Central memory CD8-positive, alpha-beta T cell (primary cell): ENCODE data around the gene NUCB1.
A peak's percentile ranks its signal among the peaks of the same experiment; 100 is the strongest.

Source experiments
- ATAC-seq: fragments of 150-1000 bp; cut with Tn5 transposase; replicated peaks from 2 replicates; pipeline ENCODE4 v1.10.0; 2022; ENCODE audit warnings: mild to moderate bottlenecking, moderate FRiP score, moderate number of reproducible peaks; ENCODE audit not compliant: poor library complexity, severe bottlenecking; ENCODE audit errors: extremely low read depth
- DNase-seq, 2 donors: peaks; one replicate each; pipeline ENCODE4 v3.0.0; 2021; ENCODE audit warnings: low spot score in 2 of 2
- H3K27ac Mint-ChIP-seq: one replicate; pipeline ENCODE4 v1.8.0; 2022; ENCODE audit warnings: low read depth, mild to moderate bottlenecking, moderate library complexity, mixed read lengths
- H3K27me3 Mint-ChIP-seq: one replicate; pipeline ENCODE4 v1.8.0; 2022; ENCODE audit warnings: mixed read lengths
- H3K36me3 Mint-ChIP-seq: one replicate; pipeline ENCODE4 v1.8.0; 2022; ENCODE audit warnings: mild to moderate bottlenecking, moderate library complexity, mixed read lengths; ENCODE audit not compliant: insufficient read depth
- H3K4me1 Mint-ChIP-seq: one replicate; pipeline ENCODE4 v1.8.0; 2022; ENCODE audit warnings: mixed read lengths
- H3K4me3 Mint-ChIP-seq: one replicate; pipeline ENCODE4 v1.8.0; 2022; ENCODE audit warnings: mild to moderate bottlenecking, moderate library complexity, mixed read lengths
- H3K9me3 Mint-ChIP-seq: one replicate; pipeline ENCODE4 v1.8.0; 2022; ENCODE audit warnings: mixed read lengths

The NUCB1 gene

GRCh38 chr19:48954595-48955307 is 54.6 kb downstream of the NUCB1 start, which contains the start of gene BAX:
Gene BAX (plus strand): TSS chr19:48954875. CDS start chr19:48954929, 54 bp downstream.
- no peaks in the 10 kb centered on the region for H3K9me3 Mint-ChIP-seq
- DNase-seq (peak; percentile 55 to 67), ATAC-seq (peak; percentile 85)
- peak within 1 kb of the TSS; percentile 86 for H3K4me3 Mint-ChIP-seq
- peak within 1 kb of the TSS; percentile 86 for H3K27ac Mint-ChIP-seq
- H3K4me1 Mint-ChIP-seq, result peaks cover 18% of the 10 kb centered on the region
- no peaks in the 10 kb centered on the region for H3K27me3 Mint-ChIP-seq
- peaks cover 21% of the 10 kb centered on the region for H3K36me3 Mint-ChIP-seq

DNA sequence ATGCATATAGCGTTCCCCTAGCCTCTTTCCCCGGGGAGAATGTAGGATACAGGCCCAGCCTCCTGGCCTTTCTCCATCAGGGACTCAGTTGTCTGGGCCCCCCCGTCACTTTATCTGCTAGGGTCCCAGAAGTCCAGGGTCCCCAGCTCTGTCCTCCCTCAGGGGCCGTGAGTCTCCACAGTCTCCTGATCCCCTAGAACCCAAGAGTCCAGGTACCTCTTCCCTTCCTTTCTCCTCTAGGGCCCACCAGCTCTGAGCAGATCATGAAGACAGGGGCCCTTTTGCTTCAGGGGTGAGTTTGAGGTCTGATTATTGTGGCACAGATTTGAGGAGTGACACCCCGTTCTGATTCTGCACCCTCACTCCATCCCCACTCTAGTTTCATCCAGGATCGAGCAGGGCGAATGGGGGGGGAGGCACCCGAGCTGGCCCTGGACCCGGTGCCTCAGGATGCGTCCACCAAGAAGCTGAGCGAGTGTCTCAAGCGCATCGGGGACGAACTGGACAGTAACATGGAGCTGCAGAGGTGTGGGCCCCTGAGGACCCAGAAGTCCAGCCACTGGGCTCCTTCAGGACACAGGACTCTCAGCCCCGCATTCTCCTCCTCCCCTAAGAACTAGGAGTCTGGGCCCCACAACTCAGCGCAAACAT is 55.3 kb downstream of the NUCB1 start:
- Mint-ChIP-seq H3K27me3 (no peaks in the 10 kb centered on the region), H3K36me3 (peaks cover 21% of the 10 kb centered on the region), H3K4me1 (peaks cover 18% of the 10 kb centered on the region), H3K9me3 (no peaks in the 10 kb centered on the region), H3K4me3 (peak overlapping the region; percentile 86), H3K27ac (peak overlapping the region; percentile 82)
- ATAC-seq, result no peak
- no peak for DNase-seq

- DNase-seq, result no peak
- Mint-ChIP-seq H3K27me3 (no peaks in the 10 kb centered on the region), H3K4me3 (no peak overlapping the region), H3K36me3 (peaks cover 26% of the 10 kb centered on the region), H3K4me1 (peaks cover 33% of the 10 kb centered on the region), H3K9me3 (no peaks in the 10 kb centered on the region), H3K27ac (no peak overlapping the region)
- ATAC-seq, result no peak
Observed at GRCh38 chr19:48958006-48958405, 57.9 kb downstream of the NUCB1 start.

DNA sequence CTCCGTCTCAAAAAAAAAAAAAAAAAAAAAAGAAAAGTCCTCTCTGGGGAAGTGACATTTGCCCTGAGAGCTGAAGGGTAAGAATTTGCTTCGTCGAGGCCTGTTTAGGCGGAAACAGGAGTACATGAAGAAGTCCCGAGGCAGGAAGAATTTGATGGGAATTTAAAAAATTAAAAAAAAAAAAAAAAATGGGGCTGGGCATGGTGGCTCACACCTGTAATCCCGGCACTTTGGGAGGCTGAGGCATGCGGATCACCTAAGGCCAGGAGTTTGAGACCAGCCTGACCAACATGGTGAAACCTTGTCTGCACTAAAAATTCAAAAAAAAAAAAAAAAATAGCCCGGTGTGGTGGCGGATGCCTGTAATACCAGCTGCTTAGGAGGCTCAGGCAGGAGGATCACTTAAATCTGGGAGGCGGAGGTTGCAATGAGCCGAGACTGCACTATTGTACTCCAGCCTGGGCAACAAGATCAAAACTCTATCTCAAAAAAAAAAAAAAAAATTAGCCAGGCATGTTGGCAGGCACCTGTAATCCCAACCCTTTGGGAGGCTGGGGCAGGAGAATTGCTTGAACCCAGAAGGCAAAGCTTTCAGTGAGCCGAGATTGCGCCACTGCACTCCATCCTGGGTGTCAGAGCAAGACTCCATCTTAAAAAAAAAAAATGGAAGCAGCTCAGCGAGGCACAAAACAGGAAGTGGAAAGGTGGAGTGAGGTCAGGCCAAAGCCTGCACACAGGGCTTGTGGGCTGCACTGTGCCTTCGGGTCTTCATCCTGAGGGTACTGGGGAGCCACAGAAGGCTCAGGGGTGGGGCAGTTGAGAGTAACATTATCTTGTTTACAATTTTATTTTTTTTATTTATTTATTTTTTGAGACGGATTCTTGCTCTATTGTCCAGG is 59.5 kb downstream of the NUCB1 start:
- no peak for DNase-seq
- H3K9me3 Mint-ChIP-seq, result no peaks in the 10 kb centered on the region
- H3K4me1 Mint-ChIP-seq, result peaks cover 49% of the 10 kb centered on the region
- no peak overlapping the region for H3K27ac Mint-ChIP-seq
- peaks cover 24% of the 10 kb centered on the region for H3K36me3 Mint-ChIP-seq
- H3K4me3 Mint-ChIP-seq, result no peak overlapping the region
- no peaks in the 10 kb centered on the region for H3K27me3 Mint-ChIP-seq
- ATAC-seq, result no peak

- Mint-ChIP-seq H3K9me3 (no peaks in the 10 kb centered on the region), H3K36me3 (peaks cover 30% of the 10 kb centered on the region), H3K27ac (peak overlapping the region; percentile 99), H3K4me3 (peak overlapping the region; percentile 52), H3K4me1 (peaks cover 54% of the 10 kb centered on the region), H3K27me3 (no peaks in the 10 kb centered on the region)
- ATAC-seq, result no peak
- DNase-seq, result no peak
Observed at GRCh38 chr19:48961051-48961649, 61.0 kb downstream of the NUCB1 start.

DNA sequence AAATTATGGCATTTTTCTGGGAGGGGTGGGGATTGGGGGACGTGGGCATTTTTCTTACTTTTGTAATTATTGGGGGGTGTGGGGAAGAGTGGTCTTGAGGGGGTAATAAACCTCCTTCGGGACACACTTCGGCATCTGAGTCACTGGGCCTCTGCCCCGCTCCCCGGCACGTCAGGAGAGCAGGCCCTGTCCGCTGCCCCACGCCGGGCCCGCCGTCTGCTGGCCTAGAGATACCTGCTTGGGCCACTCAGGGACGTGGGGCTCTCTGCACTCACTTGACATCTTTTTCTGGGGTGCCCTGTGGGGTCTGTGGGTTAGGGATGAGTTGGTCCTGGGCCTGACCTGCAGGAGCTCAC is 61.5 kb downstream of the NUCB1 start:
- Mint-ChIP-seq H3K36me3 (peaks cover 29% of the 10 kb centered on the region), H3K27ac (peak overlapping the region; percentile 99), H3K4me3 (peak overlapping the region; percentile 52), H3K9me3 (no peaks in the 10 kb centered on the region), H3K27me3 (no peaks in the 10 kb centered on the region), H3K4me1 (peaks cover 56% of the 10 kb centered on the region)
- no peak for ATAC-seq
- no peak for DNase-seq

DNA sequence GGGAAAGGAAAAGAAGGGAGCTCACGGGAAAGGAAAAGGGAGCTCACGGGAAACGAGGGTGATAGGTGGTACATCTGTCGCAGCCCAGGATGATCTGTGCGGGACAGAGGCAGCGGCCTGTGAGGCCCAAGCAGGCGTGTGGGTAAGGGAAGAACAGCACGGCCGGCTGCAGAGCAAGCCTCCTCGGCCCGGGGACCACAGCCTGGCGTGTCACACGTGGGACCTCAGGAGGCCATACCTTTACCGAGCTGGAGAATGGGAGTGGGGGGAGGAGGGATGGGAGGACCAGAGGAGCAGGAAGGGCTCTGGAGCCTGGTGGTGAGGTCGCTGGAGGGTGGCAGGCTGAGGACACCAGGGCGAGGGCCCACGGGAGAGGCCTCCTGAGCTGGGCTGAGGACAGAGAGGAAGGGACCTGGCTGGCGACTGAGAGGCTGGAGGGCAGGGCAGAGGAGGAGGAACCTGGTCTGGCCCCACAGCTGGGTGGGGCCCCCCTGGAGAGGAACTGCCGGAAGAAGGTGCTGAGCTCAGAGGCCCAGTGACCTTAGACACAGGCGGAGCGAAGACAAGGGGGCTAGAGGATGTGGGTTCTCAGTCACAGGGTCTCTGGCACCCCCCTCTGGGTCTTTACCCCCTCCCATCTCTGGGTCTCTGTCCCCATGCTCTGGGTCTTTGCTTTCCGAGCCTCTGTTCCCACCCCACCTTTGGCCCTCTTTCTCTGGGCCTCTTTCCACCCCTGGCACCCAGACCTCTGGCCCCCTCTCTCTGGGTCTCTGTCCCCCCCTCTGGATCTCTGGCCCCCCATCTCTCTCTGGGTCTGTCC is 62.1 kb downstream of the NUCB1 start:
- Mint-ChIP-seq H3K9me3 (no peaks in the 10 kb centered on the region), H3K36me3 (peaks cover 25% of the 10 kb centered on the region), H3K27ac (peak overlapping the region; percentile 99), H3K4me3 (peak overlapping the region; percentile 52), H3K27me3 (no peaks in the 10 kb centered on the region), H3K4me1 (peaks cover 53% of the 10 kb centered on the region)
- ATAC-seq (no peak), DNase-seq (no peak)

GRCh38 chr19:48962849-48963165 is 62.7 kb downstream of the NUCB1 start:
- Mint-ChIP-seq H3K9me3 (no peaks in the 10 kb centered on the region), H3K27ac (peak overlapping the region; percentile 99), H3K27me3 (no peaks in the 10 kb centered on the region), H3K4me3 (peak overlapping the region; percentile 99), H3K36me3 (peaks cover 24% of the 10 kb centered on the region), H3K4me1 (peaks cover 53% of the 10 kb centered on the region)
- no peak for ATAC-seq
- no peak for DNase-seq

GRCh38 chr19:48963371-48964204 is 63.5 kb downstream of the NUCB1 start:
- H3K36me3 Mint-ChIP-seq, result peaks cover 26% of the 10 kb centered on the region
- no peaks in the 10 kb centered on the region for H3K9me3 Mint-ChIP-seq
- H3K27ac Mint-ChIP-seq, result peak overlapping the region; percentile 99
- ATAC-seq (no peak), DNase-seq (no peak)
- peaks cover 58% of the 10 kb centered on the region for H3K4me1 Mint-ChIP-seq
- H3K4me3 Mint-ChIP-seq, result peak overlapping the region; percentile 99
- no peaks in the 10 kb centered on the region for H3K27me3 Mint-ChIP-seq

GRCh38 chr19:48964205-48965039 is 64.3 kb downstream of the NUCB1 start:
- Mint-ChIP-seq H3K9me3 (no peaks in the 10 kb centered on the region), H3K4me3 (peak overlapping the region; percentile 99), H3K27me3 (no peaks in the 10 kb centered on the region), H3K4me1 (peaks cover 58% of the 10 kb centered on the region), H3K36me3 (peaks cover 27% of the 10 kb centered on the region), H3K27ac (peak overlapping the region; percentile 99)
- DNase-seq, result no peak
- ATAC-seq, result no peak
